Measurements from ENCODE around the gene UBE2G2. TPM values are rescaled to one million over a fixed set of nuclear protein-coding genes. Genes with fewer than 3 reads are reported as not detected.

The UBE2G2 gene
- polyA plus RNA-seq, 1 donor, result 93.3 TPM

GRCh38 chr21:44727757-44728156, 73.9 kb downstream of the UBE2G2 start:
- DNase-seq (ENCODE audit: low read depth), result no peak

- no peak for DNase-seq (ENCODE audit: low read depth)
These were observed 74.3 kb downstream of the UBE2G2 start for GRCh38 chr21:44727321-44727720.

GRCh38 chr21:44726826-44727225, 74.8 kb downstream of the UBE2G2 start:
- DNase-seq (ENCODE audit: low read depth), result no peak

- DNase-seq (ENCODE audit: low read depth), result no peak
These were observed 76.7 kb downstream of the UBE2G2 start for GRCh38 chr21:44724926-44725325.

- no peak for DNase-seq (ENCODE audit: low read depth)
These were observed 77.4 kb downstream of the UBE2G2 start for GRCh38 chr21:44724196-44724595.

GRCh38 chr21:44723177-44724131, 78.2 kb downstream of the UBE2G2 start:
- DNase-seq (ENCODE audit: low read depth), result no peak

- DNase-seq (ENCODE audit: low read depth), result no peak
These were observed 78.9 kb downstream of the UBE2G2 start for GRCh38 chr21:44722731-44723130.

- DNase-seq (ENCODE audit: low read depth), result no peak
These were observed 81.5 kb downstream of the UBE2G2 start for GRCh38 chr21:44720170-44720569.

Other genes starting within 250 kb of the UBE2G2 start
- gene KRTAP10-3, start 243.0 kb downstream of the UBE2G2 start, polyA plus RNA-seq (ENCODE audit: insufficient read length), result not detected
- gene KRTAP10-4, start 228.1 kb downstream of the UBE2G2 start, polyA plus RNA-seq (ENCODE audit: insufficient read length), result not detected
- not detected for gene KRTAP10-5, start 221.2 kb downstream of the UBE2G2 start, polyA plus RNA-seq (ENCODE audit: insufficient read length)
- not detected for gene KRTAP10-6, start 209.3 kb downstream of the UBE2G2 start, polyA plus RNA-seq (ENCODE audit: insufficient read length)
- not detected for gene KRTAP10-7, start 201.2 kb downstream of the UBE2G2 start, polyA plus RNA-seq (ENCODE audit: insufficient read length)
- not detected for gene KRTAP10-8, start 189.7 kb downstream of the UBE2G2 start, polyA plus RNA-seq (ENCODE audit: insufficient read length)
- not detected for gene KRTAP10-9, start 174.7 kb downstream of the UBE2G2 start, polyA plus RNA-seq (ENCODE audit: insufficient read length)
- gene KRTAP10-10, start 164.5 kb downstream of the UBE2G2 start, polyA plus RNA-seq (ENCODE audit: insufficient read length), result not detected
- gene KRTAP10-11, start 155.4 kb downstream of the UBE2G2 start, polyA plus RNA-seq (ENCODE audit: insufficient read length), result not detected
- not detected for gene KRTAP12-4, start 147.2 kb downstream of the UBE2G2 start, polyA plus RNA-seq (ENCODE audit: insufficient read length)
- not detected for gene KRTAP12-3, start 143.9 kb downstream of the UBE2G2 start, polyA plus RNA-seq (ENCODE audit: insufficient read length)
- gene KRTAP12-2, start 134.9 kb downstream of the UBE2G2 start, polyA plus RNA-seq (ENCODE audit: insufficient read length), result not detected
- gene KRTAP12-1, start 119.7 kb downstream of the UBE2G2 start, polyA plus RNA-seq (ENCODE audit: insufficient read length), result not detected
- gene KRTAP10-12, start 104.6 kb downstream of the UBE2G2 start, polyA plus RNA-seq (ENCODE audit: insufficient read length), result not detected
- 0.13 TPM for gene TSPEAR, start 90.2 kb downstream of the UBE2G2 start, polyA plus RNA-seq (ENCODE audit: insufficient read length)
- 60.2 TPM for gene SUMO3, start 16.2 kb upstream of the UBE2G2 start, polyA plus RNA-seq (ENCODE audit: insufficient read length)
- gene PTTG1IP, start 71.9 kb upstream of the UBE2G2 start, polyA plus RNA-seq (ENCODE audit: insufficient read length), result 129 TPM
- gene ITGB2, start 119.1 kb upstream of the UBE2G2 start, polyA plus RNA-seq (ENCODE audit: insufficient read length), result 11.2 TPM
- gene SLX9, start 138.2 kb upstream of the UBE2G2 start, polyA plus RNA-seq (ENCODE audit: insufficient read length), result 23.4 TPM

All from forelimb muscle (tissue), 1 donor.